Upper lobe of right lung (tissue), 1 donor: ENCODE results near the gene AFG1L. TPM values are rescaled to one million over a fixed set of nuclear protein-coding genes. Genes with fewer than 3 reads are reported as not detected.

Experiments
- ATAC-seq: fragments of 200-7000 bp; cut with Tn5 transposase; one replicate; pipeline ENCODE4 v1.9.1; 2020; ENCODE audit warnings: mild to moderate bottlenecking, moderate library complexity
- DNase-seq: peaks from one replicate; pipeline ENCODE4 v3.0.0-alpha.2; 2020
- H3K27ac ChIP-seq: fragments of 200-600 bp; one replicate; pipeline ENCODE4 v1.8.0; 2022
- H3K27me3 ChIP-seq: fragments of 200-600 bp; one replicate; pipeline ENCODE4 v1.8.0; 2022; ENCODE audit warnings: mild to moderate bottlenecking
- H3K36me3 ChIP-seq: fragments of 200-600 bp; one replicate; pipeline ENCODE4 v1.8.0; 2022
- H3K4me1 ChIP-seq: fragments of 200-600 bp; one replicate; pipeline ENCODE4 v1.8.0; 2022
- H3K4me3 ChIP-seq: fragments of 200-600 bp; one replicate; pipeline ENCODE4 v1.8.0; 2022; ENCODE audit warnings: mild to moderate bottlenecking
- H3K9me3 ChIP-seq: fragments of 200-600 bp; one replicate; pipeline ENCODE4 v1.8.0; 2022
- intact Hi-C: fragments of 100-400 bp; cut with DNase I; formaldehyde crosslinking; loops from one replicate; pipeline ENCODE4 v1.11.0; 2022
- total RNA-seq: library from RNA; stranded (reverse); fragmentation: NEBNext Ultra II Directional; extraction: Animal tissue kit (Norgen Biotek cat#: 25700); gene quantifications from one replicate; pipeline ENCODE4 v1.2.1, GENCODE V29; 2021
- TF ChIP-seq, protein P1 (sequence below): fragments of 200-600 bp; IDR thresholded peaks from one replicate; pipeline ENCODE4 v1.8.0; 2022; ENCODE audit warnings: antibody characterized with exemption
- donor health status: DM: no; HTN: yes; CAD: no; lungs with severe emphysema.

Gene AFG1L
- total RNA-seq, 1 donor from 2014 or later, result 7.7 TPM

GRCh38 chr6:108359901-108360882, 65.3 kb downstream of the AFG1L start:
- H3K27ac ChIP-seq, result no peak overlapping the region
- TF ChIP-seq, protein P1, sequence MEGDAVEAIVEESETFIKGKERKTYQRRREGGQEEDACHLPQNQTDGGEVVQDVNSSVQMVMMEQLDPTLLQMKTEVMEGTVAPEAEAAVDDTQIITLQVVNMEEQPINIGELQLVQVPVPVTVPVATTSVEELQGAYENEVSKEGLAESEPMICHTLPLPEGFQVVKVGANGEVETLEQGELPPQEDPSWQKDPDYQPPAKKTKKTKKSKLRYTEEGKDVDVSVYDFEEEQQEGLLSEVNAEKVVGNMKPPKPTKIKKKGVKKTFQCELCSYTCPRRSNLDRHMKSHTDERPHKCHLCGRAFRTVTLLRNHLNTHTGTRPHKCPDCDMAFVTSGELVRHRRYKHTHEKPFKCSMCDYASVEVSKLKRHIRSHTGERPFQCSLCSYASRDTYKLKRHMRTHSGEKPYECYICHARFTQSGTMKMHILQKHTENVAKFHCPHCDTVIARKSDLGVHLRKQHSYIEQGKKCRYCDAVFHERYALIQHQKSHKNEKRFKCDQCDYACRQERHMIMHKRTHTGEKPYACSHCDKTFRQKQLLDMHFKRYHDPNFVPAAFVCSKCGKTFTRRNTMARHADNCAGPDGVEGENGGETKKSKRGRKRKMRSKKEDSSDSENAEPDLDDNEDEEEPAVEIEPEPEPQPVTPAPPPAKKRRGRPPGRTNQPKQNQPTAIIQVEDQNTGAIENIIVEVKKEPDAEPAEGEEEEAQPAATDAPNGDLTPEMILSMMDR, result peak; percentile 11
- no peaks in the 10 kb centered on the region for H3K27me3 ChIP-seq
- no peak for DNase-seq
- H3K4me1 ChIP-seq, result no peaks in the 10 kb centered on the region
- intact Hi-C loops, result no loop called here
- H3K4me3 ChIP-seq, result no peak overlapping the region
- H3K36me3 ChIP-seq, result peaks cover 3% of the 10 kb centered on the region
- no peak for ATAC-seq
- no peaks in the 10 kb centered on the region for H3K9me3 ChIP-seq

DNA sequence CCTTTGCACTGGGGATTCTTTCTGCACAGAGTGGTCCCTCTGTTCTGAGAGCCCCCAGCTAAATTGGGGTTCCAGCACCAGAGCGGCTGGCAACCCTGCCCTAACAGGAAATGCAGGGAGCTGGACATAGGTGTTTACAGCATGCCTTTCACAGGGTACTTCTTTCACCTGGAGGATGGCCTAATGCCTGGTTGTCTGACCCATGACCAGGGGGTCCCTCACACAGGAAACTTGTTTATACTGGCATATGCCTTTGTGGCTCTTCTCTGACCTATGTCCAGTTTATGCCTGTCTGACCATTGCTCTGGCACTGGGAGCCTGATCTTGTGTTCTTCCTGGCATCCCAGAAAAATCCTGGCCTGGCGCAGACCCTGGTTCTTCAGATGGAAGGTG, 66.1 kb downstream of the AFG1L start:
- Histone ChIP-seq H3K36me3 (peaks cover 3% of the 10 kb centered on the region), H3K27me3 (no peaks in the 10 kb centered on the region), H3K4me1 (no peaks in the 10 kb centered on the region), H3K4me3 (no peak overlapping the region), H3K27ac (no peak overlapping the region), H3K9me3 (no peaks in the 10 kb centered on the region)
- TF ChIP-seq, protein P1, result no peak
- DNase-seq (no peak), ATAC-seq (no peak)
- intact Hi-C loops, result no loop called here

DNA sequence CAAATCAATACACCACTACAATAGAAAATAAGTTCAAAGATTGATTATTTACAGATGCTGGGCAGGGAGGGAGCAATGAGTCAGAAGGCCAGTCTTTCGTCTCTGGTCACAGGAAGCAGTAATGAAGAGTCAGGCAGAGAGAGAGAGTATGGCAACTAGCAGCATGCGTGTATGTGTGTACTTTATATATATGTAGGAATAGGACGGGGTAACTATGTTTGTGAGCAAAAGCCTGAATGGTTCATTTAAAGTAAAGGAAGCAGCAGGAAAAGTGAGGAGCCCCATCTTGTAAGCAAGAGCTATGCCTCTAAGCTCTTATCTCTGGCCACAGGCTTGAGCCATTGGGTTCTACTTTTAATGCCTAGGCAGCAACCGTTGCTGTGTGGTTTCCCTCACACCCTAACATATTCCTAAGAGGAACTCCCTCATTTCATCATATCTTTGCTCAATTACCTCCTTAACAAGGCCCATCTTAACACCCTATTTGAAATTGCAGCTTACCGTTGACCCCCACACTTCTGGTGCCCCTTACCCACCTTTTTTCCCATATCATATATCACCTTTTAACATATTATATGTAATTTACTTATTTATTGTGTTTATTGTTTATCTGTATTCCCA, 66.6 kb downstream of the AFG1L start:
- no peaks in the 10 kb centered on the region for H3K9me3 ChIP-seq
- TF ChIP-seq, protein P1, result no peak
- no peaks in the 10 kb centered on the region for H3K4me1 ChIP-seq
- no peaks in the 10 kb centered on the region for H3K27me3 ChIP-seq
- intact Hi-C loops, result no loop called here
- peaks cover 3% of the 10 kb centered on the region for H3K36me3 ChIP-seq
- ATAC-seq, result peak; percentile 33
- no peak overlapping the region for H3K4me3 ChIP-seq
- no peak for DNase-seq
- no peak overlapping the region for H3K27ac ChIP-seq

GRCh38 chr6:108362455-108362854, 67.6 kb downstream of the AFG1L start:
- Histone ChIP-seq H3K4me3 (no peak overlapping the region), H3K36me3 (no peaks in the 10 kb centered on the region), H3K27ac (no peak overlapping the region), H3K27me3 (no peaks in the 10 kb centered on the region), H3K4me1 (no peaks in the 10 kb centered on the region), H3K9me3 (no peaks in the 10 kb centered on the region)
- ATAC-seq (no peak), DNase-seq (no peak)
- TF ChIP-seq, protein P1, result no peak
- intact Hi-C loops, result no loop called here

- intact Hi-C loops, result no loop called here
- H3K9me3 ChIP-seq, result no peaks in the 10 kb centered on the region
- no peaks in the 10 kb centered on the region for H3K36me3 ChIP-seq
- ATAC-seq, result peak; percentile 56
- H3K27ac ChIP-seq, result no peak overlapping the region
- no peaks in the 10 kb centered on the region for H3K4me1 ChIP-seq
- no peak for DNase-seq
- H3K4me3 ChIP-seq, result no peak overlapping the region
- TF ChIP-seq, protein P1, result no peak
- H3K27me3 ChIP-seq, result no peaks in the 10 kb centered on the region
Observed at GRCh38 chr6:108363113-108363512, 68.3 kb downstream of the AFG1L start.
